Vagina (tissue), 2 donors: Measurements from ENCODE around the gene MRNIP. TPM values are rescaled to one million over a fixed set of nuclear protein-coding genes. Genes with fewer than 3 reads are reported as not detected.

Source experiments
- DNase-seq, 2 donors: peaks; one replicate each; pipeline ENCODE4 v3.0.0-alpha.2; 2017; ENCODE audit errors: extremely low spot score in 2 of 2
- H3K27ac ChIP-seq: fragments of 200-600 bp; sonication (generic); one replicate; pipeline ENCODE4 v1.5.1; 2019
- H3K27me3 ChIP-seq: fragments of 200-600 bp; sonication (generic); one replicate; pipeline ENCODE4 v1.5.1; 2019
- H3K36me3 ChIP-seq, 2 donors: fragments of 200-600 bp; sonication (generic); one replicate each; pipeline ENCODE4 v1.5.1; 2017 to 2019
- H3K4me1 ChIP-seq: fragments of 200-600 bp; sonication (generic); one replicate; pipeline ENCODE4 v1.5.1; 2019
- H3K4me3 ChIP-seq, 2 donors: fragments of 200-600 bp; sonication (generic); 1 replicate in 1 of 2; 2 replicates in 1 of 2; pipeline ENCODE4 v1.5.1; 2016 to 2019
- H3K9me3 ChIP-seq: fragments of 200-600 bp; sonication (generic); one replicate; pipeline ENCODE4 v1.5.1; 2019
- CTCF ChIP-seq, 3 experiments: fragments of 450-650 bp in 2 of 3; fragments of 200-600 bp in 1 of 3; sonication (generic) in 1 of 3; IDR thresholded peaks; one replicate each; pipeline ENCODE4 v1.5.1; 2017 to 2019; ENCODE audit warnings: antibody characterized with exemption in 3 of 3, mild to moderate bottlenecking in 2 of 3, moderate library complexity in 2 of 3
- POLR2A ChIP-seq, 2 donors: fragments of 450-650 bp; IDR thresholded peaks; one replicate each; pipeline ENCODE4 v1.6.1; 2017; ENCODE audit warnings: antibody characterized with exemption in 2 of 2, mild to moderate bottlenecking in 2 of 2, moderate library complexity in 2 of 2
- POLR2AphosphoS5 ChIP-seq, 2 donors: sonication (generic); formaldehyde crosslinking; IDR thresholded peaks; one replicate each; pipeline ENCODE4 v1.9.0; 2017; ENCODE audit warnings: antibody characterized with exemption in 2 of 2, mild to moderate bottlenecking in 2 of 2, low read depth in 1 of 2; ENCODE audit not compliant: insufficient read depth in 1 of 2
- intact Hi-C: fragments of 100-400 bp; cut with DNase I; formaldehyde crosslinking; loops from one replicate; pipeline ENCODE4 v1.15.1; 2023
- total RNA-seq: library from RNA; depleted of rRNA; stranded (reverse); fragments of >200 nt; gene quantifications from one replicate; pipeline ENCODE4 v1.2.3, GENCODE V29; 2016

The MRNIP gene
- total RNA-seq, 1 donor from 2014 or later: 53.8 TPM

GRCh38 chr5:179816401-179816795 is 42.2 kb downstream of the MRNIP start:
- Histone ChIP-seq H3K27me3 (no peaks in the 10 kb centered on the region), H3K27ac (peak overlapping the region; percentile 99), H3K4me1 (peaks cover 39% of the 10 kb centered on the region), H3K9me3 (no peaks in the 10 kb centered on the region), H3K36me3 (no peaks in the 10 kb centered on the region), H3K4me3 (peak overlapping the region; percentile 50 to 58)
- intact Hi-C loops: no loop called here
- TF ChIP-seq POLR2A (IDR thresholded peaks at IDR 0.05) (no peak), POLR2AphosphoS5 (IDR thresholded peaks at IDR 0.05; ENCODE audit: insufficient read depth in 1 of 2, low read depth in 1 of 2) (no peak), CTCF (IDR thresholded peaks at IDR 0.05) (no peak)
- no peak for DNase-seq

- Histone ChIP-seq H3K9me3 (no peaks in the 10 kb centered on the region), H3K27me3 (no peaks in the 10 kb centered on the region), H3K4me1 (peaks cover 39% of the 10 kb centered on the region), H3K4me3 (no peak overlapping the region), H3K27ac (peak overlapping the region; percentile 99), H3K36me3 (no peaks in the 10 kb centered on the region)
- DNase-seq: no peak
- TF ChIP-seq POLR2A (IDR thresholded peaks at IDR 0.05): no peak
- intact Hi-C loops: no loop called here
Observed at GRCh38 chr5:179815491-179816249, 42.9 kb downstream of the MRNIP start.

GRCh38 chr5:179814090-179814489 is 44.5 kb downstream of the MRNIP start:
- Histone ChIP-seq H3K27me3 (no peaks in the 10 kb centered on the region), H3K36me3 (no peaks in the 10 kb centered on the region), H3K27ac (no peak overlapping the region), H3K4me1 (peaks cover 26% of the 10 kb centered on the region), H3K4me3 (no peak overlapping the region), H3K9me3 (no peaks in the 10 kb centered on the region)
- intact Hi-C loops: no loop called here
- DNase-seq: no peak
- TF ChIP-seq POLR2AphosphoS5 (IDR thresholded peaks at IDR 0.05; ENCODE audit: insufficient read depth in 1 of 2, low read depth in 1 of 2): no peak
- TF ChIP-seq CTCF (IDR thresholded peaks at IDR 0.05): no peak
- no peak for TF ChIP-seq POLR2A (IDR thresholded peaks at IDR 0.05)

- Histone ChIP-seq H3K27ac (no peak overlapping the region), H3K27me3 (no peaks in the 10 kb centered on the region), H3K4me3 (no peak overlapping the region), H3K9me3 (no peaks in the 10 kb centered on the region), H3K36me3 (no peaks in the 10 kb centered on the region), H3K4me1 (peaks cover 22% of the 10 kb centered on the region)
- intact Hi-C loops: no loop called here
- TF ChIP-seq CTCF (IDR thresholded peaks at IDR 0.05) (no peak), POLR2A (IDR thresholded peaks at IDR 0.05) (no peak), POLR2AphosphoS5 (IDR thresholded peaks at IDR 0.05; ENCODE audit: insufficient read depth in 1 of 2, low read depth in 1 of 2) (no peak)
- no peak for DNase-seq
Observed at GRCh38 chr5:179812997-179813607, 45.5 kb downstream of the MRNIP start.

- no peaks in the 10 kb centered on the region for H3K36me3 ChIP-seq
- no peak overlapping the region for H3K4me3 ChIP-seq
- no peak overlapping the region for H3K27ac ChIP-seq
- no peaks in the 10 kb centered on the region for H3K27me3 ChIP-seq
- DNase-seq: no peak
- TF ChIP-seq POLR2AphosphoS5 (IDR thresholded peaks at IDR 0.05; ENCODE audit: insufficient read depth in 1 of 2, low read depth in 1 of 2) (no peak), POLR2A (IDR thresholded peaks at IDR 0.05) (no peak), CTCF (IDR thresholded peaks at IDR 0.05) (no peak)
- intact Hi-C loops: no loop called here
- peaks cover 22% of the 10 kb centered on the region for H3K4me1 ChIP-seq
- H3K9me3 ChIP-seq: no peaks in the 10 kb centered on the region
Observed at GRCh38 chr5:179812135-179812825, 46.3 kb downstream of the MRNIP start.
